HG02852 (cell line): ENCODE data around the gene SUPT6H.
A peak's percentile ranks its signal among the peaks of the same experiment; 100 is the strongest.

ENCODE experiments used
- ATAC-seq: cut with Tn5 transposase; IDR thresholded peaks from one replicate; pipeline ENCODE4 v1.9.1; 2021; ENCODE audit warnings: mild to moderate bottlenecking, moderate library complexity; ENCODE audit not compliant: unreplicated experiment

The SUPT6H gene

GRCh38 chr17:28661635-28662526, at the start of gene SUPT6H, which contains the start of gene SDF2:
Gene SUPT6H, plus strand, starts transcription at chr17:28662205. Its CDS starts 11,197 bp downstream, at chr17:28673402.
Gene SDF2, minus strand, starts transcription at chr17:28661906. Its CDS starts 30 bp downstream, at chr17:28661876.
- peak; percentile 88 for ATAC-seq

- no peak for ATAC-seq
These were observed 49.5 kb upstream of the SUPT6H start for GRCh38 chr17:28612531-28612930.

DNA sequence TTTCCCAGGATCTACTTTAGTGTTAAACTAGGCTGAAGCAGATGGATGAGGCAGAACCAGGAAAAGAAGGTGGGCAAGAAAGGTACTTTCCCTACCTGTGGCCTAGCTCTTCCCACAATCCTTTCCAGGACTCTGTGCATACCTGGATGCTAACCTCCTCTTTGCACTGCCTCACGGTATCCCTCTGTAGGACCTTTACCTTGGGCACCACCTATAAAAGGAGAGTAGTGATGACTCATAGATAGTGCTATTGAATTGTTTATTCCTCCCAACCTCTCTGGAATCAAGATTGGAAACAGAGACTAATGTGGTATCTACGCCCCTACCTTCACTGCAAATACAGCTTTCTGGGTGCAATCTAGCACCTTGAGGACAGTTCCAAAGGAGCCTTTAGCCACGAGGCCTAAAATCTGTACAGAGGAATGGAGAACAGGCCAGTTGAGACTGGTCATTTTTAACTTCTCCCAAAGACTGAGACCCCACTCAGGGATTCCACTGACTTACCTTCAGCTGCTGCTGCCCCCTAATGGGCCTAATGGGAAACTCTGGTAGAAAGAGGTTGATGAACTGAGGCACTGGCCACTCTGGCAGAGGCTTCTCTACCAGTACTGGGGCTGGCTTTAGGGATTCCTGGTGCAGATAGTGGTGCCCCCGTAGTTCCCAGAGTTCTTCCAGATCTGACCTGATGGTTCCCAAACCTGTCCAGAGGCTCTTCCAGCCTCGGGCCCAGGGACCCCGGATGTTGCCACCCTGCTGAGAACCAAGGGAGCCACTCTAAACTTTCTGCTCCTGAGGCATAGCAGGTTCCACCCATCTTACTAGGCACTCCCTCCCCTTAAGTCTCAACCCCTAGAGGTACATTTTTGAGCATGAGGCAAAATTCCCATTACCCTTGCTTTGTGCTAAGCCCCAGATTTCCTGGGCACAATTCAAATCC, 48.8 kb upstream of the SUPT6H start:
- ATAC-seq: no peak

DNA sequence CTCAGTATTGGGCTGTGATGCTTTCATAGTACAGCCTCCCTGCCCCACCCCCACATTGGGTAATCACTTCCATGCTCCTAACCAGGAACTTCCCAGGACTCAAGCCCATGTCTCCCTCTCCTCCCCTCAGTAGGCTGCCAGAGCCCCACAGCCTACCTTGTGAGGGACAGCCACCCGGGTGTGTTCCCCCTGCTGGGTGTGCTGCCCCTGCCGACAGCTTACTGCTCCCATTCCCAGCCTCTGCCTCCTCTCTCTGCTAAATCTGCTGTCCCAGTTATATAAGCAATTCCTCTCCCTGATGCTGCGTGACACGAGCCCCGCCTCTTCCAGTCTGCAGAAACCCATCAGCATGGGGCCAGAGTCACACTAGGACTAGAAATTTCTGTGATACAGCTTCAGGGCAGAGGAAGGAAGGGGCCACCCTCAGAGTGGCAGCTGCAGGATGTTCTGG, 48.0 kb upstream of the SUPT6H start, which contains the start of gene RSKR:
RSKR (minus strand) TSS at position 255 of the 451 bp plus-strand sequence; CDS start at position 231, 24 bp downstream.
- no peak for ATAC-seq

- no peak for ATAC-seq
These were observed 46.6 kb upstream of the SUPT6H start for GRCh38 chr17:28615260-28615940.

DNA sequence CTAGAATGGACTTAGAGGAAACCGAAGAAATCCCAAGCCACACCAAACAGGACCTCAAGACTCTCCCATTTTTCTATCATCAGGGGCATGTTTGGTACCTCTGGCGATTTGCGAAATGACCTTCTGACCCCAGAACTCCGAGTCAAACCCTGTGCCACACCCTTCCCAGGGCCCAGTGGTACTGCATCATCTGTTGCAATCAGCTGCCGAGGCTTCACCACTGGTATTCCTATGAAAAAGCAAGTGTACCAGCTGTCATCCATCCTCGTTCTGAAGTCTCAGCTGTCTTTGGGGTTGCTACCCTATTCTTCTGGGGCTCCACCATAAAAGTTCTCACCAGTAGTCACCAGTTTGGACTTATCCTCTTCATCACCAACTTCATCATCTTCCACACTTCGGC, 45.7 kb upstream of the SUPT6H start:
- ATAC-seq: no peak

- ATAC-seq: no peak
These were observed 43.5 kb upstream of the SUPT6H start for GRCh38 chr17:28618464-28618863.

DNA sequence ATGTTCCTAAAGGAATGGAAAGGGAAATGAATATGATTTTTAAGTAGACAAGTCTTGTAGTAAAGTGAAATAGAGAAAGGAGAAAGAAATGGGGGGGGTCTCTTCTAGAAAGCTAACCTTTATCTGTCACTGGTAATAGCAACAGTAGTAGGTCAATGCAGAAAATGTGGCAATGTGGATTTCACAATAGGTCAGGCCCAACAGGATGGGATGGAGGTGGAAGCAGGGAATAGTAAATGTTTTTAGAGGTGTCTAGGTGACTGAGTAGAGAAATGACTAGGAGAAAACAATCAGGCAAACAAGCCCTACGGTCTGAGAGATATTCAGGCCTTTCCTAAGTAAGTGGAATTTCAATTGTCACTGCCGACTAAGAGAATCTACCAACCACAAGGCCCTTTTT, 42.0 kb upstream of the SUPT6H start:
- ATAC-seq: no peak

DNA sequence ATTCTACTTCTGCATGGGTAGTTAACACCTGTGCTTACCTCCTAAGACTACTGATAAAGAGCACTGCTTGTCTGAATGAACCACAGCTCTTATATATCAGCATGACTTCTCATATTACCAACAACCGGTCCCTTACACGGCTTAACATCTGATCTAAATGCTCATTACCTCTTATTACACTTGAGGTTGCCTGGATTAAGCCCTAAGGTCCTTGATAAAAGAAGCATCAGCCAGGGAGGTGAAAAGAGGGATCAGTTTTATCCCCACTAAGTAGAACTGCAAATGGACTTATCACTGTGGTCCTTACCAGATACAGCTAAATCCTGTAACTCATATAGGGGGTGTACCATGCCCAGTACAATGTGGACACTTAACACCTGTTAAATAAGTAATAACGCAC, 39.8 kb upstream of the SUPT6H start:
- no peak for ATAC-seq

DNA sequence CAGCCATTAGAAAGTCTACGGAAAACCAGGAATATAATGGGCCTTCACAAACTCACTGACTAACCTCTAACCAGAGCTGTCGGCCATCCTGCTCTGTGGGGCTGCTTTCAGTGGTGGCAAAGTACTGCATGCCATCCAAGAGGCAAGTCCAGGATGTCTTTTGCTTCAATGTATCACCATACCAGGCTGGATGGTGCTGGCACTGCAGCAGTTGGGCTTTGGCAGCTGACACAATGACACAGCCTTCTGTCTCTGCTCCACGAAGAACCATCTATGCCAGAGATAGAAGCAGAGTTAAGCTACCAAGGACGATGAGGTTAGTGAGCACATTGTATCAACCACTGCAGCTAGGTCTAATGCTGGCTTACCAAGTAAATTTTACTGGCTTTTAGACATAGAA, 38.3 kb upstream of the SUPT6H start:
- ATAC-seq: no peak

DNA sequence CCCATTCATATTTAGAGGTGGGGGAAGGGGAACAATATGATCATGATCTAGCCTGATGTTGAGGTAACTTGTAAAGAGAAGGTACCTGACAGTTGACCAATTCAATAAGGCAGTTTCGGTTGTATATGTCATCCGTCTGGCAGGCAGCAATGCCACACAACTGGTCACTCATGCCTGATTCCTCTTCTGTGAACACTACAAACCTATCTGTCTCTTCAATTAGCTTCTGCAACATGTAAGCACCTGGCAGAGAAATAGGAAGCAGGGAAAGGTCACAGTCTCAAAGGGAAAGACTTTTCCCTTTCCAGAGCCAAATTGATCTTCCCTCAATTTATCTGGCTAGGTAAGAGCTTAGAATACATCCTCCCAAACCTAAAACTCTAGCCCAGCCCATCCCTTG, 37.9 kb upstream of the SUPT6H start:
- ATAC-seq: no peak

DNA sequence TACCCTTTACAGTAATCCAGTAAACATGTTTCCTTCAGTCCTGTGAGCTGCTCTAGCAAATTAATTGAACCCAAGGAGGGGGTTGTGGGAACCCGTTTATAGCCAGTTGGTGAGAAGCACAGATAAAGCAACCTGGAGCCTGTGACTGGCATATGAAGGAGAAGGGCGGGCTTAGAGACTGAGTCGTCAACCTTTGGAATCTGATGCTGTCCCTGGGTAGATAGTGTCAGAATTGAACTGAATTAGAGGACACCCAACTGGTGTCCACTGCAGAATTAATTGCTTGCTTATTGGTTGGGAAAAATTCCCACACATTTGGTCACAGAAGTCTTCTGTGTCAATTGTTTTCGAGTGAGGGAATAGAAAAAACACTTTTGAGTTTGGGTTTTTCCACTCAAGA, 35.2 kb upstream of the SUPT6H start:
- no peak for ATAC-seq

DNA sequence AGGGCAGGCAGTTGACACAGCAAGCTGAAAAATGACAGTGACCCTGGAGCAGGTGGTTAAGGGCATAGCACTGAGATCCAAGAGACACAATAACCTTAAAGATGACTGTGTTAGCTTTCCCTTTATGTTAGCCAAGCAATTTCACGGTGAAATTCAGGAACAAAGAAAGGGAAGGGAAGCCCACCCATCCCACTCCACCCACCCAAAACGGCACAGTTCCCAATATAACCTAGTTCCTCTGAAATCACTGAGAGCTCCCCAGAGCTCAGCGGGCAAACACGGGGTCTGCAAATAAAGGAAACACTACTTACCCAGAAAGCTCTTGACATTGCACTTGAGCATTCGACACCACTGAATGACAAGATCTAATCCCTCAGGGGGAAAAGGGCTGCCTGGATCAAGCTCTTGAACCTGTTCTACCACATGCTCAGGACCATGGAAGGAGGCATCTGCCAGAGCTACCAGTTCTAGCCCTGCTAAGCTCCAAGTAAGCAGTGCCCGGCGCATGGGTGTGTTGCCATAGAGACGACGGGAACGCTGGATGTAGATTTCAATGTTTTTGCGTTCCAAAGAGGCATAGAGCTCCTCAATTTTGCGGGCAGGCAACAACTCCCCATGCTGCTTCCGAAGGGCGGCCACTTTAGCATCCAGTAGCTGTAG, 27.7 kb upstream of the SUPT6H start:
- no peak for ATAC-seq

- ATAC-seq: no peak
These were observed 26.5 kb upstream of the SUPT6H start for GRCh38 chr17:28635506-28635905.

DNA sequence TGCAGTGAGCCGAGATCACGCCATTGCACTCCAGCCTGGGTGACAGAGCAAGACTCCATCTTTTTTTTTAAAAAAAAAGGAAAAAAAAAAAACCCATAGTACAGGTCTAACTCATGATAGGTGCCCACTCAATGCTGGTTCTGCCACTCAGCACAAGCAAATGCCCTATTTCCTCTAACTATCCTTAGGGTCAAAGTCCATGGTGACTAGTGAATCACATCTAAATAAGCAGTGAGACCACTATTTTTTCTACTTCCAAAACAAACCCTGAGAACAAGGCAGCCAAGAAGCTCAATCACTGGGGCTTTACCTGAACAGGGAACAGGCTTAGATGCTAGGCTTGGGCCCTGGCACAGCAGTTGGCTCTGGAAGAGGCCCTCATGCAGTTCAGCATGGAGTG, 20.4 kb upstream of the SUPT6H start:
- ATAC-seq: no peak

DNA sequence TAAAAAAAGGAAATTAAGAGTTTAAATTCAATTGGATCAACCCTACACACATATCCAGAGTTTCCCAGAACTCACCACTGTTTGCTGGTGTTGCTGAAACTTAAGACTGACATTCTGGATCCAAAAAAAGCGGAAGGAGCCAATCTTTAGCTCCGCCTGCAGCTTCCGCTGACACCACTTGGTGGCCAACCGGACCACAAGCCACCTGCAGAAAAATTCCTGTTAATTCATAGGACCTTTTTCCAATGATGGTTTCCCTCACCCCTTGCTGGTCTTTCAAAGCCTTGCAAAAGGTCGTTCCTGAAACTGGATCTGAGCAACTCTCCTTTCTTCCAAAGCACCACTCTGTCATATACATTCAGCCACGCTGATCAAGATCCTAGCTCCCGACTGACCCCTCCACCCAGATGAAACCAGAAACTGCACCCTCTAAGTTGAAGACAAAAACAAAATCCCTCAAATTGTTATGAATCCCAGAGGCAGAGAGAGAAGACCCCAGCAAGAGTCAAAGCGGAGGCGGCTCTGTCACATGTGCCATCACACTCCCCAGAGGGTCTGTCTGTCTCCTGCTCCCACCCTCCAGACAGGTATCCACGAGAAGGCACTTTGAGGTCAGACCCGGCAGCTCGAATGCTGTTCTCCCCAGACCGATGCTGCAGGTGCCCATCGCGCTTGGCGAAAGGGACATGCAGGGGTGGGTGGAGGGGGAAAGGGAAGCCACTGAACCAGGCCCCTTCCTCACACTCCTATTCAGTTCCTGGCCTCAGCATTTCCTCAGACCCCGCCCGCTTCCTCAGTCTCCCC, 17.8 kb upstream of the SUPT6H start:
- ATAC-seq: no peak

- ATAC-seq: peak; percentile 87
These were observed 17.0 kb upstream of the SUPT6H start, which contains the start of gene BLTP2 for GRCh38 chr17:28644787-28645575. Gene BLTP2, minus strand, starts transcription at chr17:28645158. Its CDS starts 102 bp downstream, at chr17:28645056.

GRCh38 chr17:28645576-28645939, 16.4 kb upstream of the SUPT6H start:
- no peak for ATAC-seq
